ENCODE measurements around the gene PER1. TPM values are rescaled to one million over a fixed set of nuclear protein-coding genes. Genes with fewer than 3 reads are reported as not detected.

PER1 gene
- total RNA-seq, 1 experiment from 2014 or later, result 87.6 TPM

GRCh38 chr17:8100111-8100510 lies 52.1 kb downstream of the PER1 start:
- Histone ChIP-seq H2AFZ (ENCODE audit: low read depth, low read length, poor library complexity, severe bottlenecking) (no peak overlapping the region), H3K36me3 (ENCODE audit: control insufficient read depth in 1 of 2, insufficient read depth in 2 of 2, low read length in 2 of 2) (no peaks in the 10 kb centered on the region), H3K9me3 (ENCODE audit: control insufficient read depth in 1 of 2, insufficient read depth in 1 of 2, low read depth in 1 of 2, low read length in 2 of 2) (no peaks in the 10 kb centered on the region), H3K9me2 (ENCODE audit: insufficient read depth) (no peaks in the 10 kb centered on the region), H3K27me3 (ENCODE audit: insufficient read depth, low read length) (no peaks in the 10 kb centered on the region), H3K27ac (ENCODE audit: low read depth, low read length) (no peak overlapping the region), H3K9ac (ENCODE audit: low read length) (no peak overlapping the region), H3K4me3 (replicated peaks in 1 of 2; ENCODE audit: low read depth in 1 of 2, low read length in 2 of 2) (no peak overlapping the region), H3K79me2 (ENCODE audit: insufficient read depth, low read length) (no peaks in the 10 kb centered on the region), H4K20me1 (ENCODE audit: insufficient read depth) (no peaks in the 10 kb centered on the region), H3K4me2 (ENCODE audit: low read length) (no peak overlapping the region), H3K4me1 (ENCODE audit: control insufficient read depth in 1 of 2, insufficient read depth in 2 of 2, low read length in 2 of 2) (peaks cover 0 to 11% of the 10 kb centered on the region in 2 experiments; a peak in 2 of 4 replicates)
- intact Hi-C loops (cut with micrococcal nuclease), result no loop called here
- DNase-seq (ENCODE audit: low read depth, low spot score), result no peak
- TF ChIP-seq ZBTB33 (IDR thresholded peaks at IDR 0.05; ENCODE audit: extremely low read depth, insufficient replicate concordance, low read length) (no peak), JUND (IDR thresholded peaks at IDR 0.05) (no peak), EZH2 (IDR thresholded peaks at IDR 0.05) (no peak), POLR2AphosphoS5 (IDR thresholded peaks at IDR 0.05; ENCODE audit: low read depth, low read length) (no peak), ZFX (IDR thresholded peaks at IDR 0.05) (no peak), EZH2phosphoT487 (IDR thresholded peaks at IDR 0.05; ENCODE audit: borderline replicate concordance) (no peak), RAD21 (IDR thresholded peaks at IDR 0.05; ENCODE audit: low read depth) (no peak), MAX (IDR thresholded peaks at IDR 0.05) (no peak), CTCF (IDR thresholded peaks at IDR 0.05 in 2 of 3, conservative IDR thresholded peaks at IDR 0.05 in 1 of 3; ENCODE audit: borderline replicate concordance in 1 of 3, insufficient read depth in 1 of 3, low read depth in 2 of 3, low read length in 2 of 3) (no peak), TCF7L2 (IDR thresholded peaks at IDR 0.05; ENCODE audit: borderline replicate concordance, extremely low read depth, insufficient read depth, insufficient read length) (no peak), ATF3 (IDR thresholded peaks at IDR 0.05) (no peak), YY1 (IDR thresholded peaks at IDR 0.05; ENCODE audit: extremely low read depth, insufficient replicate concordance, low read depth, low read length) (no peak), REST (IDR thresholded peaks at IDR 0.05; ENCODE audit: low read depth) (no peak), ELF1 (IDR thresholded peaks at IDR 0.05; ENCODE audit: borderline replicate concordance, low read depth) (no peak), CBX3 (IDR thresholded peaks at IDR 0.05; ENCODE audit: low read depth) (no peak)
- ATAC-seq, result no peak
- no TSS peak for BruUV-seq (replicated peaks)
- ChIA-PET POLR2A (interaction anchor here (0.7 kb wide), 1 partner anchor 51 kb away, joined by 3 read pairs; no protein-coding TSS in a partner anchor), RAD21 (ENCODE audit: low non-redundant PET in 1 of 2, low total read pairs in 2 of 2, uncharacterized antibody in 2 of 2, unreplicated experiment in 2 of 2) (no interaction called here), CTCF (interaction anchor here (1.3 to 1.4 kb wide), 2 partner anchors 27 to 40 kb away, joined by 4 to 6 read pairs; no protein-coding TSS in a partner anchor)
